ENCODE measurements around the gene SLC6A7.

GRCh38 chr5:150202501-150202900 lies 12.6 kb downstream of the SLC6A7 start:
- TF ChIP-seq SPI1 (IDR thresholded peaks at IDR 0.05; ENCODE audit: low read depth, low read length): no peak
- TF ChIP-seq POLR2A (IDR thresholded peaks at IDR 0.05; ENCODE audit: low read depth, low read length): no peak
- no peak for TF ChIP-seq TAF1 (IDR thresholded peaks at IDR 0.05; ENCODE audit: low read depth, low read length)
- TF ChIP-seq POLR2AphosphoS5 (IDR thresholded peaks at IDR 0.05; ENCODE audit: low read depth, low read length): no peak
